Transverse colon (tissue), 4 donors: ENCODE measurements around the gene SPAG6. TPM values are rescaled to one million over a fixed set of nuclear protein-coding genes. Genes with fewer than 3 reads are reported as not detected.

Experiments used
- DNase-seq: peaks from one replicate; pipeline ENCODE4 v3.0.0-alpha.2; 2019
- H3K27ac ChIP-seq, 4 donors: fragments of 200-600 bp; sonication (generic); 2 replicates each; pipeline ENCODE4 v1.5.1; 2016 to 2018; ENCODE audit warnings: inconsistent platforms in 4 of 4
- H3K27me3 ChIP-seq: fragments of 200-600 bp; sonication (generic); 2 replicates; pipeline ENCODE4 v1.5.1; 2017; ENCODE audit warnings: inconsistent platforms
- H3K36me3 ChIP-seq, 4 donors: fragments of 200-600 bp; sonication (generic); 2 replicates each; pipeline ENCODE4 v1.5.1; 2017 to 2019; ENCODE audit warnings: inconsistent platforms in 4 of 4
- H3K4me1 ChIP-seq, 4 donors: fragments of 200-600 bp; sonication (generic); 2 replicates each; pipeline ENCODE4 v1.5.1; 2017 to 2020; ENCODE audit warnings: inconsistent platforms in 4 of 4
- H3K4me3 ChIP-seq, 4 donors: fragments of 200-600 bp; sonication (generic); 1 replicate in 1 of 4; 2 replicates in 3 of 4; pipeline versions ENCODE4 v1.5.1 to v1.6.1; 2017 to 2019; ENCODE audit warnings: inconsistent platforms in 4 of 4
- H3K9me3 ChIP-seq, 2 donors: fragments of 200-600 bp; sonication (generic); 2 replicates each; pipeline ENCODE4 v1.5.1; 2017 to 2019; ENCODE audit warnings: inconsistent platforms in 2 of 2
- CTCF ChIP-seq, 5 experiments: fragments of 200-600 bp in 3 of 5; fragments of 450-650 bp in 2 of 5; sonication (generic) in 3 of 5; IDR thresholded peaks; 1 replicate in 2 of 5; 2 replicates in 3 of 5; pipeline ENCODE4 v1.5.1; 2016 to 2017; ENCODE audit warnings: antibody characterized with exemption in 5 of 5, inconsistent platforms in 3 of 5, mild to moderate bottlenecking in 2 of 5, moderate library complexity in 1 of 5
- EP300 ChIP-seq: sonication (generic); formaldehyde crosslinking; IDR thresholded peaks from one replicate; pipeline ENCODE4 v1.6.1; 2017; ENCODE audit warnings: antibody characterized with exemption, low read depth
- POLR2A ChIP-seq: fragments of 450-650 bp; IDR thresholded peaks from one replicate; pipeline ENCODE4 v1.6.1; 2016; ENCODE audit warnings: antibody characterized with exemption, mild to moderate bottlenecking, moderate library complexity
- POLR2AphosphoS5 ChIP-seq, 3 donors: sonication (generic); formaldehyde crosslinking; IDR thresholded peaks; one replicate each; pipeline ENCODE4 v1.6.1; 2016; ENCODE audit warnings: antibody characterized with exemption in 3 of 3
- WGBS, 2 donors: methylation state at CpG; one replicate each; pipeline ENCODE4 v1.1.5; 2018; ENCODE audit warnings: low coverage in 1 of 2; 5-methylcytosine and 5-hydroxymethylcytosine counted together
- in situ Hi-C, 4 donors: fragments of 200-750 bp; cut with MboI; loops; one replicate each; pipeline versions ENCODE4 v1.15.0 to v1.15.1; 2017; ENCODE audit warnings: low sequenced_read_pairs in 3 of 4, low pct_ligation_motif_present in 1 of 4, low pct_unique_long_range_greater_than_20kb in 1 of 4
- intact Hi-C: fragments of 100-400 bp; cut with DNase I; formaldehyde crosslinking; loops from one replicate; pipeline ENCODE4 v1.15.1; 2023; ENCODE audit warnings: low total_unique reads
- total RNA-seq, 4 donors: library from RNA; depleted of rRNA; stranded (reverse); fragments of >200 nt; gene quantifications; one replicate each; pipeline ENCODE4 v1.1.0, GENCODE V29; 2016

SPAG6 gene
- total RNA-seq, 4 donors from 2014 or later = not detected

- H3K36me3 ChIP-seq = no peaks in the 10 kb centered on the region
- H3K27me3 ChIP-seq = peaks cover 20% of the 10 kb centered on the region
- no peaks in the 10 kb centered on the region for H3K9me3 ChIP-seq
- peaks cover 0 to 13% (median 0%) of the 10 kb centered on the region in 4 donors for H3K4me1 ChIP-seq
- no peak for DNase-seq
- no peak overlapping the region for H3K27ac ChIP-seq
- no peak overlapping the region for H3K4me3 ChIP-seq
- in situ Hi-C loops (loop anchor here in 3 of 4 donors (25.0 kb wide), 2 partner anchors 417 to 442 kb away; partner anchors contain the start of gene DNAJC1 (in 2 of the 3)), intact Hi-C loops (no loop called here)
- 33 to 43% methylated on average over 3 of the region's 3 CpGs for WGBS, 2 donors
- TF ChIP-seq POLR2AphosphoS5 (IDR thresholded peaks at IDR 0.05) (no peak), POLR2A (no peak), EP300 (no peak), CTCF (IDR thresholded peaks at IDR 0.05) (no peak)
These were observed 83.8 kb downstream of the SPAG6 start for GRCh38 chr10:22429146-22429545.

GRCh38 chr10:22429981-22430421 lies 84.7 kb downstream of the SPAG6 start:
- intact Hi-C loops = loop anchor here (10.0 kb wide), 1 partner anchor 665 kb away; the partner anchor contains the start of gene MSRB2
- Histone ChIP-seq H3K4me1 (peaks cover 0 to 13% (median 0%) of the 10 kb centered on the region in 4 donors), H3K27ac (no peak overlapping the region), H3K4me3 (no peak overlapping the region), H3K9me3 (no peaks in the 10 kb centered on the region), H3K36me3 (no peaks in the 10 kb centered on the region), H3K27me3 (peaks cover 20% of the 10 kb centered on the region)
- TF ChIP-seq CTCF (IDR thresholded peaks at IDR 0.05) = no peak
- no peak for TF ChIP-seq POLR2A
- no peak for TF ChIP-seq EP300
- TF ChIP-seq POLR2AphosphoS5 (IDR thresholded peaks at IDR 0.05) = no peak
- in situ Hi-C loops = loop anchor here in 3 of 4 donors (25.0 kb wide), 2 partner anchors 418 to 443 kb away; partner anchors contain the start of gene DNAJC1 (in 2 of the 3)
- 34 to 39% methylated on average over 8 of the region's 8 CpGs for WGBS, 2 donors
- DNase-seq = no peak

GRCh38 chr10:22433875-22434274 lies 88.6 kb downstream of the SPAG6 start:
- DNase-seq = no peak
- Histone ChIP-seq H3K27me3 (peaks cover 20% of the 10 kb centered on the region), H3K4me3 (no peak overlapping the region), H3K4me1 (peaks cover 9 to 19% (median 18%) of the 10 kb centered on the region in 4 donors), H3K27ac (no peak overlapping the region), H3K9me3 (no peaks in the 10 kb centered on the region), H3K36me3 (no peaks in the 10 kb centered on the region)
- no peak for TF ChIP-seq POLR2A
- peak in 1 of 3 donors; percentile 30 for TF ChIP-seq POLR2AphosphoS5 (IDR thresholded peaks at IDR 0.05)
- in situ Hi-C loops (loop anchor here in 3 of 4 donors (25.0 kb wide), 2 partner anchors 422 to 447 kb away; partner anchors contain the start of gene DNAJC1 (in 2 of the 3)), intact Hi-C loops (loop anchor here (10.0 kb wide), 1 partner anchor 661 kb away; the partner anchor contains the start of gene MSRB2)
- 47 to 67% methylated on average over 2 of the region's 2 CpGs for WGBS, 2 donors

GRCh38 chr10:22434521-22434920 lies 89.2 kb downstream of the SPAG6 start:
- in situ Hi-C loops = loop anchor here in 3 of 4 donors (25.0 kb wide), 2 partner anchors 422 to 447 kb away; partner anchors contain the start of gene DNAJC1 (in 2 of the 3)
- intact Hi-C loops = loop anchor here (10.0 kb wide), 1 partner anchor 660 kb away; the partner anchor contains the start of gene MSRB2
- WGBS, 2 donors = 59 to 95% methylated on average over 2 of the region's 2 CpGs
- H3K36me3 ChIP-seq = no peaks in the 10 kb centered on the region
- no peak for TF ChIP-seq POLR2AphosphoS5 (IDR thresholded peaks at IDR 0.05)
- TF ChIP-seq CTCF (IDR thresholded peaks at IDR 0.05) = no peak
- TF ChIP-seq POLR2A = no peak
- no peak for TF ChIP-seq EP300
- H3K4me1 ChIP-seq = peaks cover 9 to 22% (median 16%) of the 10 kb centered on the region in 4 donors
- H3K9me3 ChIP-seq = no peaks in the 10 kb centered on the region
- no peak for DNase-seq
- H3K4me3 ChIP-seq = no peak overlapping the region
- no peak overlapping the region for H3K27ac ChIP-seq
- H3K27me3 ChIP-seq = peaks cover 20% of the 10 kb centered on the region
